Chondrocyte (in vitro differentiated cells): Measurements from ENCODE around the gene ZNF280A. TPM values are rescaled to one million over a fixed set of nuclear protein-coding genes. Genes with fewer than 3 reads are reported as not detected.
"Not testable (repeated sequence)": the region's sequence is repeated elsewhere in the genome, so short reads cannot be mapped to it uniquely, and the experiment has no call there.

ENCODE experiments used
- DNase-seq: peaks from one replicate; pipeline ENCODE4 v3.0.0; 2021; ENCODE audit warnings: mixed read lengths, low spot score
- H3K27ac Mint-ChIP-seq: one replicate; pipeline ENCODE4 v1.8.0; 2021; ENCODE audit warnings: mild to moderate bottlenecking, moderate library complexity, mixed read lengths; ENCODE audit not compliant: unreplicated experiment
- H3K27me3 Mint-ChIP-seq: 2 replicates; pipeline ENCODE4 v1.8.0; 2021; ENCODE audit warnings: low read depth, mixed read lengths
- H3K36me3 Mint-ChIP-seq: 2 replicates; pipeline ENCODE4 v1.8.0; 2021; ENCODE audit warnings: low read depth, mixed read lengths
- H3K4me1 Mint-ChIP-seq: 2 replicates; pipeline ENCODE4 v1.8.0; 2021; ENCODE audit warnings: low read depth, mild to moderate bottlenecking, mixed read lengths
- H3K4me3 Mint-ChIP-seq: one replicate; pipeline ENCODE4 v1.8.0; 2021; ENCODE audit warnings: mild to moderate bottlenecking, moderate library complexity, mixed read lengths; ENCODE audit not compliant: unreplicated experiment
- H3K9me3 Mint-ChIP-seq: 2 replicates; pipeline ENCODE4 v1.8.0; 2021; ENCODE audit warnings: low read depth, mixed read lengths
- CTCF ChIP-seq: fragments of 200-600 bp; sonication (generic); IDR thresholded peaks from 2 replicates; pipeline ENCODE4 v1.5.0; 2021; ENCODE audit warnings: antibody characterized with exemption, mild to moderate bottlenecking, moderate library complexity
- total RNA-seq: library from RNA; stranded (reverse); gene quantifications from 3 replicates; pipeline ENCODE4 v1.2.1, GENCODE V29; 2021

The ZNF280A gene
- total RNA-seq, 1 donor from 2014 or later = not detected

DNA sequence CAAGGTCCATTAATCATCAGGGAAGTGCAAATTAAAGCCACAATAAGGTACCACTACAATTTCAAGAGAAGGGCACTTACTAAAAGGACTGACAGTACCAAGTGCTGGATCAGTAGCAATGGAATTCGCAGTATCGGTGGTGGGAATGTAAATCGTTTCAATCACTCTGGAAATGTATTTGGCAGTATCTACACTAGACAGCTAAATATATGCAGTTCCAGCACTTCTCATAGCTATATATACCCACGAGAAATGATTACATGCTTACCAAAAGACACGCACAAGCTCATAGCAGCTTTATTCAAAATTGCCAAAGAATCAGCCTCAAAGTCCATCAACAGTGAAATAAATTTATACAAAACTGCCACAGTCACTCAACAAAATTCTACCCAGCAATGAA, 7.1 kb downstream of the ZNF280A start:
- Mint-ChIP-seq H3K9me3 (peaks cover 7% of the 10 kb centered on the region), H3K4me1 (peaks cover under 1% of the 10 kb centered on the region), H3K27me3 (peaks cover 44% of the 10 kb centered on the region), H3K36me3 (peaks cover 4% of the 10 kb centered on the region), H3K4me3 (no peak overlapping the region), H3K27ac (no peak overlapping the region)
- no peak for TF ChIP-seq CTCF
- no peak for DNase-seq

GRCh38 chr22:22510833-22511232, 9.2 kb downstream of the ZNF280A start:
- H3K36me3 Mint-ChIP-seq, H3K4me1 Mint-ChIP-seq, H3K4me3 Mint-ChIP-seq, H3K9me3 Mint-ChIP-seq, H3K27ac Mint-ChIP-seq, DNase-seq: not testable (repeated sequence)
- H3K27me3 Mint-ChIP-seq = peaks cover 35% of the 10 kb centered on the region

DNA sequence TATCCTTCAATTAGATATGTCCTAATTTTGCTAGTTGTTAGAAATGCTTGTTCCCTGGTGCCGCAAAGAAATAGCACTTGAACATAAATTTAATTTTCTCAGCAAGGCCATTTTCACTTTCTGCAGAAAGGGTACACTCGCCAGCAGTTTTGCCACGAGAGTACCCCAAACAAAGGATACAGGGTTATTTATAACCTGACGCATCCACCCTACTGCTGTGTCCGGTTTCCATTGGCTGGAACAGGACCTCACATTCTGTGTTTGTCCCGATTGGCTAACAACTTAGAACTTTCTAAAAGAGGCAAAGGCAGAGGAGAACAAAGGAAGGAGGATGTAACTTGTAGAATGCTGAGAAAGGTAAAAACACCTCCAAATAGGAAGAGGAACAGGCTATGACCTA, 10.2 kb downstream of the ZNF280A start:
- not testable (repeated sequence) for H3K36me3 Mint-ChIP-seq, DNase-seq, H3K9me3 Mint-ChIP-seq, H3K4me3 Mint-ChIP-seq, H3K27ac Mint-ChIP-seq
- peaks cover 26% of the 10 kb centered on the region for H3K27me3 Mint-ChIP-seq
- H3K4me1 Mint-ChIP-seq = peaks cover 11% of the 10 kb centered on the region

- Mint-ChIP-seq H3K27ac (peak within 1 kb of the TSS; percentile 37), H3K9me3 (peaks cover 7% of the 10 kb centered on the region), H3K27me3 (peaks cover 17% of the 10 kb centered on the region), H3K4me3 (peak within 1 kb of the TSS; percentile 85), H3K36me3 (peaks cover 15% of the 10 kb centered on the region), H3K4me1 (peaks cover 15% of the 10 kb centered on the region)
- TF ChIP-seq CTCF = peak; percentile 85
- no peak for DNase-seq
These were observed 11.5 kb downstream of the ZNF280A start, which contains the start of gene ZNF280B for GRCh38 chr22:22508274-22509176. Gene ZNF280B, minus strand, starts transcription at chr22:22508742. Its CDS starts 19,344 bp downstream, at chr22:22489398.

DNA sequence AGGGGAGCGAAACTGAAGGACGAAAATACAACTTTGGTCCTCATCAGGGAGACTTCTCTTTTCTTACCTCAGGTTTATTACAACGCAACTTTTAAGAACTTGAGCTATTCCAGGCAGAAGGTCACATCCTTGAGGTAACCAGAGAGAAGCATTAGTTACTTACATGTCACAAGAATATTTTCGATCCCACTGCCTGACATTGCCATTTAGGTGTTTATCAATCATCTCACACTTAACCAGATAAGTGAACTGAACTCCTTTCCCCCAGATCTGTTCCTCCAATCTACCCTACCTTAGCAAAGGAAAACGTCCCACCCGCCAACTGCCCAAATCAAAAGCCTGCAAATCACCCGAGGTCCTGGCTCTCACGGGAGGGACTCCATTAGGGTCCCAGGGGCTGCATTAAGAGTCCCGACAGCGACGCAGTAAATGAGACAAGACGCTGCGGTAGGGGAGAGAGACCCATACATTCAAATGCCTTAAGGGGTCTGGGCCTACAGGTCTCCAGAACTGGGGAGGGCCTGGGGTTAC, 12.3 kb downstream of the ZNF280A start:
- H3K9me3 Mint-ChIP-seq = peaks cover 7% of the 10 kb centered on the region
- peak overlapping the region; percentile 85 for H3K4me3 Mint-ChIP-seq
- H3K27me3 Mint-ChIP-seq = peaks cover 14% of the 10 kb centered on the region
- no peak for TF ChIP-seq CTCF
- H3K4me1 Mint-ChIP-seq = peaks cover 15% of the 10 kb centered on the region
- peaks cover 15% of the 10 kb centered on the region for H3K36me3 Mint-ChIP-seq
- H3K27ac Mint-ChIP-seq = peak overlapping the region; percentile 37
- DNase-seq = no peak

DNA sequence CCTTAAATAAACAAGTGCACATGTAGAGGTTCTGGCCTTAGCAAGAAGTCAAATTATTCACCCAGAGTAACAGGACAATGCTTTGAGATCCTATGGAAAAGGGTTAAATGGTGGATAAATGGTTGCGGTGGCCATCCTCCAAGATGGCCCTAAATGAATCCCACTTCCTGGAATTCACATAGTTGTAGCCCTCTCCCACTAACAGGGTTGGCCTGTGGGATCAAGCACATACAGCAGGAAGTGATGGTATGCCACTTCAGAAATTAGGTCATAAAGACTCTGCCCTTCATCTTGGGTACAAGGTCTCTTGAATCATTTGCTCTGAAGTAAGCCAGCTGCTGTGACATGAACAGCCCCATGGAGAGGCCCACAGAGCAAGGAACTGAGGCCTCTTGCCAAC, 13.3 kb downstream of the ZNF280A start:
- H3K27ac Mint-ChIP-seq = no peak overlapping the region
- no peak overlapping the region for H3K4me3 Mint-ChIP-seq
- H3K27me3 Mint-ChIP-seq = peaks cover 3% of the 10 kb centered on the region
- H3K4me1 Mint-ChIP-seq = peaks cover 15% of the 10 kb centered on the region
- H3K9me3 Mint-ChIP-seq = peaks cover 7% of the 10 kb centered on the region
- no peak for TF ChIP-seq CTCF
- peaks cover 18% of the 10 kb centered on the region for H3K36me3 Mint-ChIP-seq
- DNase-seq = no peak
